ENCODE measurements around the gene GNA12. TPM values are rescaled to one million over a fixed set of nuclear protein-coding genes. Genes with fewer than 3 reads are reported as not detected.
A peak's percentile ranks its signal among the peaks of the same experiment; 100 is the strongest.

Gene GNA12
- polyA plus RNA-seq, 4 donors, result 3.4 to 27.2 (median 14.5) TPM

DNA sequence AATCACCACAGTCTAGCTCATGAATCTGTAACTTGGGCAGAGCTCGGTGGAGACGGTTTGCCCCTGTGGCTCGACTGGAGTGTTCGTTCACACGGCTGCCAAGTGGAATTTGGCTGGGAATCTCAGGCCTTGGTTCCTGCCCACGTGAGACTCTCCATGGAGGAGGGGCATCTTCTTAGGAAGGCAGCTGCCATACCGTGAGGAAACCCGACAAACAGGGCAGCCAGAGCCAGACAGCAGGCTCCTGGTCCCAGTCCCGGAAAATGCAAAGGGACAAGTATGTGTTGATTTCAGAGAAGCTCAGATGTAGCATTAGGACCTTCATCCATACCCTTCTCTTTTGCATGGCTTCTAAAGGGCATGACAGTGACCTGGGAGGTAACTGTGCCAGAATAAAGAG lies 129.5 kb downstream of the GNA12 start:
- Histone ChIP-seq H3K9me3 (ENCODE audit: control insufficient read depth in 2 of 2, insufficient read depth in 1 of 2, low read depth in 1 of 2, low read length in 1 of 2) (peaks cover 0 to 12% of the 10 kb centered on the region in 2 donors), H3K4me1 (ENCODE audit: control insufficient read depth in 3 of 3, insufficient read depth in 2 of 3, low read depth in 1 of 3, low read length in 2 of 3) (peaks cover 2 to 34% (median 8%) of the 10 kb centered on the region in 3 donors), H3K4me3 (ENCODE audit: low read depth in 1 of 3, low read length in 3 of 3) (no peak overlapping the region), H3K36me3 (ENCODE audit: control insufficient read depth in 3 of 3, insufficient read depth in 2 of 3, low read depth in 1 of 3, low read length in 3 of 3) (peaks cover 0 to 58% (median 0%) of the 10 kb centered on the region in 3 donors), H3K27ac (ENCODE audit: low read depth in 1 of 3, low read length in 2 of 3) (no peak overlapping the region), H3K27me3 (ENCODE audit: control insufficient read depth in 3 of 3, insufficient read depth in 3 of 3, low read length in 3 of 3) (no peaks in the 10 kb centered on the region)
- FAIRE-seq, result no peak
- WGBS, 3 donors, result 90 to 95% (median 94%) methylated on average over 9 of the region's 9 CpGs
- DNase-seq, result no peak

DNA sequence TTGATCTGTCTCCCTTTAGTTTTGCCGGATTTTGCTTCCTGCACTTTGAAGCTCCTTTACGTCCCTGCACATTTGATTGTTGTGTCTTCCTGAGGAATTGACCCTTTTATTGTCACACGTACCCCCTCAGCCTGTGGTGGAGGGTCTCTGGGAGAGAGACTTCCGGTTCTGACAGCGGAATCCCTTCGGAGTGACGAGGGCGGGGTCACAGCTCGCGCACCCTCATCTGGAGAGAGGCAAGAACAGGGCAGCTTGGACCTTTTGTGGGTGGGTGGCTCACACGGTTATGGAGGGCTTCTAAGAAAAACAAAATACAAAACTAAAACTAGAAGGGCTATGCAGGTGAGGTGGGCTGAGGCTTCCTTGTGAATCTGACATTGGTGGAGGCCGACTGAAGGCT lies 130.1 kb downstream of the GNA12 start:
- H3K27ac ChIP-seq (ENCODE audit: low read depth in 1 of 3, low read length in 2 of 3), result no peak overlapping the region
- H3K4me1 ChIP-seq (ENCODE audit: control insufficient read depth in 3 of 3, insufficient read depth in 2 of 3, low read depth in 1 of 3, low read length in 2 of 3), result peaks cover 2 to 36% (median 8%) of the 10 kb centered on the region in 3 donors
- H3K9me3 ChIP-seq (ENCODE audit: control insufficient read depth in 2 of 2, insufficient read depth in 1 of 2, low read depth in 1 of 2, low read length in 1 of 2), result peaks cover 0 to 12% of the 10 kb centered on the region in 2 donors
- no peaks in the 10 kb centered on the region for H3K27me3 ChIP-seq (ENCODE audit: control insufficient read depth in 3 of 3, insufficient read depth in 3 of 3, low read length in 3 of 3)
- 87 to 93% (median 90%) methylated on average over 12 of the region's 12 CpGs for WGBS, 3 donors
- DNase-seq, result no peak
- no peak for FAIRE-seq
- H3K36me3 ChIP-seq (ENCODE audit: control insufficient read depth in 3 of 3, insufficient read depth in 2 of 3, low read depth in 1 of 3, low read length in 3 of 3), result peaks cover 0 to 54% (median 0%) of the 10 kb centered on the region in 3 donors
- H3K4me3 ChIP-seq (ENCODE audit: low read depth in 1 of 3, low read length in 3 of 3), result no peak overlapping the region

DNA sequence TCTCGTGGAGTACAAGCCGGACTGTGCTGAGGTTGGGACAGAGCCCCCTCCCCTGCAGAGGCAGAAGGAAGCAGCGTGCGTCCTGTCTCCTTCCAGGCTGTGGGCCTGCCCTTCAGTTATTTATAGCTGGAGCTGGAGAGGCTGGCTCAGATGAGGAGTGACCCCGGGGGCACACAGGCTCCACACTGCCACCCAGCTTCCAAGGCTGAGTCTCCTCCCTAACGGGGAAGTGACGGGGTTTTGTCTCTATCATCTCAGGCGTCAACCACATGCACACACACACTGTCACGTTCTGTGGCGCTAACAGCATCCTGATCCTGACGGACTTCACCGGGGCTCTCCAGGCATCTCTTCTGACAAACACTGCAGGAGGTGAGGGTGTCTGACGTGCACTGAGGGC lies 130.7 kb downstream of the GNA12 start:
- FAIRE-seq (no peak), DNase-seq (no peak)
- peaks cover 0 to 47% (median 0%) of the 10 kb centered on the region in 3 donors for H3K36me3 ChIP-seq (ENCODE audit: control insufficient read depth in 3 of 3, insufficient read depth in 2 of 3, low read depth in 1 of 3, low read length in 3 of 3)
- H3K9me3 ChIP-seq (ENCODE audit: control insufficient read depth in 2 of 2, insufficient read depth in 1 of 2, low read depth in 1 of 2, low read length in 1 of 2), result peaks cover 0 to 12% of the 10 kb centered on the region in 2 donors
- H3K4me3 ChIP-seq (ENCODE audit: low read depth in 1 of 3, low read length in 3 of 3), result no peak overlapping the region
- H3K4me1 ChIP-seq (ENCODE audit: control insufficient read depth in 3 of 3, insufficient read depth in 2 of 3, low read depth in 1 of 3, low read length in 2 of 3), result peaks cover 2 to 33% (median 8%) of the 10 kb centered on the region in 3 donors
- WGBS, 3 donors, result 61 to 81% (median 77%) methylated on average over 13 of the region's 13 CpGs
- no peaks in the 10 kb centered on the region for H3K27me3 ChIP-seq (ENCODE audit: control insufficient read depth in 3 of 3, insufficient read depth in 3 of 3, low read length in 3 of 3)
- H3K27ac ChIP-seq (ENCODE audit: low read depth in 1 of 3, low read length in 2 of 3), result no peak overlapping the region

DNA sequence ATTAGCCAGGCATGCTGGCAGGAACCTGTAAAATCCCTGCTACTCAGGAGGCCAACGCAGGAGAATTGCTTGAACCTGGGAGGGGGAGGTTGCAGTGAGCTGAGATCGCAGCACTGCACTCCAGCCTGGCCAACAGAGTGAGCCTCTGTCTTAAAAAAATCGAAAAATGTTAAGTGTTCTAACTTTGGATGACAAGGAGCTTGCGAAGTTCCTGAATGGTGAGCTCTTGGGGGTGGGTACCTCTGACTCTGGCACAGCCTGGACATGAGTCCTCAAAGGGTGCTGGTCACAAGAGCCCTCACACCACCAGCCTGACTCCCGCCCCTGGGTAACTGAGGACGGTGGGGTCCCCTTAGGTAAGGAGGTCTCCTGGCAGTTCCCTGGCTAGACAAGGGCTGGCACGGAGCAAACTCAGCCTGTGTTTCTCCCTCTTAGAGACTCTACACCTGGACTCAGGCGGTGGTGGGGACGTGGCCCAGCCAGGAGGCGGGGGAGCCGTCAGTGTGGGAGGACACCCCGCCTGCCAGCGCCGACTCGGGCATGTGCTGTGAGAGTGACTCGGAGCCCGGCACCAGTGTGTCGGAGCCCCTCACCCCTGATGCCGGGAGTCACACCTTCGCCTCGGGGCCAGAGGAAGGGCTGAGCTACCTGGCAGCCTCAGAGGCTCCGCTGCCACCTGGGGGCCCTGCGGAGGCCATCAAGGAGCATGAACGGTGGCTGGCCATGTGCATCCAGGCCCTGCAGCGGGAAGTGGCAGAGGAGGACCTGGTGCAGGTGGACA lies 132.0 kb downstream of the GNA12 start:
- peaks cover under 1 to 22% (median 5%) of the 10 kb centered on the region in 3 donors for H3K4me1 ChIP-seq (ENCODE audit: control insufficient read depth in 3 of 3, insufficient read depth in 2 of 3, low read depth in 1 of 3, low read length in 2 of 3)
- peaks cover 0 to 12% of the 10 kb centered on the region in 2 donors for H3K9me3 ChIP-seq (ENCODE audit: control insufficient read depth in 2 of 2, insufficient read depth in 1 of 2, low read depth in 1 of 2, low read length in 1 of 2)
- H3K4me3 ChIP-seq (ENCODE audit: low read depth in 1 of 3, low read length in 3 of 3), result no peak overlapping the region
- H3K27ac ChIP-seq (ENCODE audit: low read depth in 1 of 3, low read length in 2 of 3), result no peak overlapping the region
- H3K27me3 ChIP-seq (ENCODE audit: control insufficient read depth in 3 of 3, insufficient read depth in 3 of 3, low read length in 3 of 3), result no peaks in the 10 kb centered on the region
- peaks cover 0 to 42% (median 0%) of the 10 kb centered on the region in 3 donors for H3K36me3 ChIP-seq (ENCODE audit: control insufficient read depth in 3 of 3, insufficient read depth in 2 of 3, low read depth in 1 of 3, low read length in 3 of 3)
- FAIRE-seq, result no peak
- 91 to 94% (median 93%) methylated on average over 19 to 25 of the region's 25 CpGs for WGBS, 3 donors
- no peak for DNase-seq

DNA sequence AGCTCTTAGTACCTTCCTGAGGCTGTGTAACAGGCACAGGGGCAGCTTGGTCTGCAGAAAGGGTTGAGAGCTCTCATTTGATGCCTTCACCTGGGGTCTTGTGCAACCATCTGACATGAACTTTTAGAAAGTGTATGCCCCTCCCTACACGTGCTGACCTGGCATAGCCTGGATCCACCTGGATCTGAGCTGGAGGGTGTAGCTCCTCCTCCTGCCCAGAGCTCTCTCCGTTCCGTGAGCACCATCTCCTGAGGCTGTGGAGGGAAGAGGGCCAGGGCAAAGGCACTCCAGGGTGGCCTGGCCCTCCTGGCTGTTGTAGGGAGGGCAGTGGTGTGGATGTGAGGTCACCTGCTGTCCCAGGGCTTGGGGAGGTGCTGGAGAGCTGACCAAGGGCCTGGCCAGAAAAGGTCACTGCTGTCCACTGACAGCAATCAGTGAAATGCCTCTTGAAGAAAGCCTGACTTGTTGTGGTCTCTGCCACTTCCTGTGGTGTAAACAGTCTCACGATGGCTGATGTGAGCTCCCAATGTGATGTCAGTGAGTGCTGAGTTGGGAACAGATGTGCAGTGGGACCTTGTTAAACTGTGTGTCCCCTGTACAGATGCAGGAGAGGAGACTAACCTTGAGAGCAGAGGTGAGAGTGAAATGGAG lies 133.1 kb downstream of the GNA12 start:
- 37 to 50% (median 43%) methylated on average over 4 of the region's 4 CpGs for WGBS, 3 donors
- FAIRE-seq, result no peak
- H3K4me3 ChIP-seq (ENCODE audit: low read depth in 1 of 3, low read length in 3 of 3), result no peak overlapping the region
- H3K27me3 ChIP-seq (ENCODE audit: control insufficient read depth in 3 of 3, insufficient read depth in 3 of 3, low read length in 3 of 3), result no peaks in the 10 kb centered on the region
- peaks cover 0 to 12% of the 10 kb centered on the region in 2 donors for H3K9me3 ChIP-seq (ENCODE audit: control insufficient read depth in 2 of 2, insufficient read depth in 1 of 2, low read depth in 1 of 2, low read length in 1 of 2)
- peaks cover 0 to 11% (median 0%) of the 10 kb centered on the region in 3 donors for H3K4me1 ChIP-seq (ENCODE audit: control insufficient read depth in 3 of 3, insufficient read depth in 2 of 3, low read depth in 1 of 3, low read length in 2 of 3)
- DNase-seq, result peak in 1 of 2 donors; percentile 35
- peaks cover 0 to 39% (median 0%) of the 10 kb centered on the region in 3 donors for H3K36me3 ChIP-seq (ENCODE audit: control insufficient read depth in 3 of 3, insufficient read depth in 2 of 3, low read depth in 1 of 3, low read length in 3 of 3)
- H3K27ac ChIP-seq (ENCODE audit: low read depth in 1 of 3, low read length in 2 of 3), result no peak overlapping the region

DNA sequence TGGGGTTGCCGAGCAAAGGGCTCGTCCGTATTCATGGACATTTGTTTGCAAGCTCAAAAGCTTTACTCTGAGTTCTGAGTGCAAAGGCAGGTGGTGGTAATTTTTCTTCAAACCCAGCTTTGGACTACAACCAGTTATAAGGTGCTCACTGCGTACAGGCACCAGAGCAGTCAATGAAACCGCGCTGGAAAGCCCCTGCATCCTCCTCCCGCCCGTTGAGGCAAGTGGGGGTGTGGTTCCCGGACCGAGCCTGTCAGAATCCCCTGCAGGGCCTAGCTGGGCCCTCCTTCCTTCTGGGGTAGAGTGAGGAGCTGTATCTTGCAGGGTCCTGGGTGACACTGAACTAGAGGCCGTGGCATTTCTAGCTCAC lies 133.8 kb downstream of the GNA12 start:
- Histone ChIP-seq H3K36me3 (ENCODE audit: control insufficient read depth in 3 of 3, insufficient read depth in 2 of 3, low read depth in 1 of 3, low read length in 3 of 3) (peaks cover 0 to 37% (median 0%) of the 10 kb centered on the region in 3 donors), H3K27me3 (ENCODE audit: control insufficient read depth in 3 of 3, insufficient read depth in 3 of 3, low read length in 3 of 3) (no peaks in the 10 kb centered on the region), H3K4me1 (ENCODE audit: control insufficient read depth in 3 of 3, insufficient read depth in 2 of 3, low read depth in 1 of 3, low read length in 2 of 3) (peaks cover 0 to 4% (median 0%) of the 10 kb centered on the region in 3 donors), H3K4me3 (ENCODE audit: low read depth in 1 of 3, low read length in 3 of 3) (peak overlapping the region in 1 of 3 donors; percentile 53), H3K9me3 (ENCODE audit: control insufficient read depth in 2 of 2, insufficient read depth in 1 of 2, low read depth in 1 of 2, low read length in 1 of 2) (peaks cover 0 to 12% of the 10 kb centered on the region in 2 donors), H3K27ac (ENCODE audit: low read depth in 1 of 3, low read length in 2 of 3) (no peak overlapping the region)
- WGBS, 3 donors, result 38 to 73% (median 49%) methylated on average over 11 of the region's 11 CpGs
- FAIRE-seq, result no peak
- no peak for DNase-seq

DNA sequence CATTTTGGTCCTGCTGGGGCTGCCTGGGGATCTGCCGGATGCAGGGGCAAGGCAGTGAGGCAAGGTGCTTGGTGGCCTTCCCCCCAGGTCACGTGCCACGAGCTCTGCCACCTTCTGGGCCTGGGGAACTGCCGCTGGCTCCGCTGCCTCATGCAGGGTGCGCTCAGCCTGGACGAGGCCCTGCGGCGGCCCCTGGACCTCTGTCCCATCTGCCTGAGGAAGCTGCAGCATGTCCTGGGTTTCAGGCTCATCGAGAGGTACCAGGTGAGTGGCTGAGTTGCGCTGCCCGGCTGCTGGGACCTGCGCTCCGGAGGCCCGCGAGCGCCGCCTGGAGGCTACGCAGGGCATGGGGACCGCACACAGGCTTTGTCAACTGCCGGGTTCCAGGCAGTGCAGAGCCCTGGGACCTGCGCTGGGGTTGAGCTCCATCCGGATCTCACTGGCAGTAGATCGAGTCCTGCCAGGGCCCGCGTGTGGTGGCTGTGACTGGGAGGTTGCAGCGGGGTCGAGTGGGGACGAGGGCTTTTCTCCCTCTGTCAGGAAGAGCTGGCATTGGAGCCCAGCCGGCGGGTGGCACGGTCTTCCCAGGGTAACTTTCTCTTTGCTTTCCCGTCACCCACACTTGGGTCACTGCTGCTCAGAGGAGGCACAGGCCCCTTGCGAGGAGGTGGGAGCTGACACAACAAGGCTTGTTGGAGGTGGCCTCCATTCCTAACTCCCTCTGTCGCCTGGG lies 134.4 kb downstream of the GNA12 start:
- no peaks in the 10 kb centered on the region for H3K27me3 ChIP-seq (ENCODE audit: control insufficient read depth in 3 of 3, insufficient read depth in 3 of 3, low read length in 3 of 3)
- H3K4me1 ChIP-seq (ENCODE audit: control insufficient read depth in 3 of 3, insufficient read depth in 2 of 3, low read depth in 1 of 3, low read length in 2 of 3), result peaks cover 0 to 2% (median 0%) of the 10 kb centered on the region in 3 donors
- FAIRE-seq (no peak), DNase-seq (peak; percentile 81 to 87)
- H3K9me3 ChIP-seq (ENCODE audit: control insufficient read depth in 2 of 2, insufficient read depth in 1 of 2, low read depth in 1 of 2, low read length in 1 of 2), result peaks cover 0 to 12% of the 10 kb centered on the region in 2 donors
- peak overlapping the region in 1 of 3 donors; percentile 53 for H3K4me3 ChIP-seq (ENCODE audit: low read depth in 1 of 3, low read length in 3 of 3)
- 7 to 33% (median 17%) methylated on average over 29 to 35 of the region's 35 CpGs for WGBS, 3 donors
- H3K27ac ChIP-seq (ENCODE audit: low read depth in 1 of 3, low read length in 2 of 3), result no peak overlapping the region
- peaks cover 0 to 31% (median 0%) of the 10 kb centered on the region in 3 donors for H3K36me3 ChIP-seq (ENCODE audit: control insufficient read depth in 3 of 3, insufficient read depth in 2 of 3, low read depth in 1 of 3, low read length in 3 of 3)
